Lung (tissue), 16 donors: ENCODE measurements around the gene MVB12A. TPM values are rescaled to one million over a fixed set of nuclear protein-coding genes. Genes with fewer than 3 reads are reported as not detected.
A peak's percentile ranks its signal among the peaks of the same experiment; 100 is the strongest.

Experiments
- ATAC-seq: fragments of 200-7000 bp; cut with Tn5 transposase; one replicate; pipeline ENCODE4 v1.9.1; 2020; ENCODE audit warnings: moderate number of reproducible peaks; ENCODE audit not compliant: insufficient read depth, low FRiP score
- DNase-seq, 3 donors: peaks; one replicate each; pipeline ENCODE4 v3.0.0-alpha.2; 2013 to 2017
- H3K27ac ChIP-seq, 2 donors: one replicate each; pipeline ENCODE4 v1.5.1; 2013; ENCODE audit warnings: mild to moderate bottlenecking in 2 of 2, moderate library complexity in 2 of 2, control low read depth in 1 of 2, inconsistent platforms in 1 of 2, low read depth in 1 of 2, low read length in 1 of 2
- H3K27me3 ChIP-seq, 3 donors: one replicate each; pipeline ENCODE4 v1.5.1; 2013; ENCODE audit warnings: low read length in 2 of 3; ENCODE audit not compliant: control insufficient read depth in 3 of 3, insufficient read depth in 3 of 3
- H3K36me3 ChIP-seq, 4 donors: one replicate each; pipeline ENCODE4 v1.5.1; 2013; ENCODE audit warnings: low read length in 4 of 4, mild to moderate bottlenecking in 1 of 4, moderate library complexity in 1 of 4; ENCODE audit not compliant: control insufficient read depth in 4 of 4, insufficient read depth in 4 of 4
- H3K4me1 ChIP-seq, 5 donors: one replicate each; pipeline ENCODE4 v1.5.1; 2013; ENCODE audit warnings: low read length in 5 of 5, mild to moderate bottlenecking in 2 of 5, moderate library complexity in 1 of 5; ENCODE audit not compliant: control insufficient read depth in 5 of 5, insufficient read depth in 5 of 5
- H3K4me3 ChIP-seq: one replicate; pipeline ENCODE4 v1.5.1; 2013; ENCODE audit warnings: mild to moderate bottlenecking, control low read depth, moderate library complexity
- H3K9ac ChIP-seq, 2 donors: one replicate each; pipeline ENCODE4 v1.5.1; 2013; ENCODE audit warnings: low read length in 2 of 2, control low read depth in 1 of 2; ENCODE audit not compliant: insufficient read depth in 1 of 2
- H3K9me3 ChIP-seq, 4 donors: one replicate each; pipeline ENCODE4 v1.5.1; 2013; ENCODE audit warnings: low read length in 3 of 4, mild to moderate bottlenecking in 1 of 4, moderate library complexity in 1 of 4; ENCODE audit not compliant: control insufficient read depth in 4 of 4, insufficient read depth in 3 of 4
- CTCF ChIP-seq: IDR thresholded peaks from 2 replicates; pipeline ENCODE4 v1.5.1; 2012; ENCODE audit warnings: mild to moderate bottlenecking; ENCODE audit errors: control extremely low read depth, extremely low read depth
- WGBS, 2 donors: extraction: QIAGEN DNeasy Blood & Tissue Kit; methylation state at CpG; one replicate each; pipeline ENCODE4 v1.1.7; 2013; 5-methylcytosine and 5-hydroxymethylcytosine counted together
- long read RNA-seq, 5 donors: transcript quantifications; one replicate each; lab custom pipeline, GENCODE V29; 2026
- polyA plus RNA-seq, 2 donors: library from polyadenylated mRNA; stranded (reverse); fragments of 200-250 nt; gene quantifications; one replicate each; pipeline ENCODE4 v1.2.1, GENCODE V29; 2013
- total RNA-seq, 2 donors: library from RNA; depleted of rRNA in 1 of 2; stranded (reverse); fragments of >200 nt in 1 of 2; gene quantifications; one replicate each; pipeline ENCODE4 v1.2.1, GENCODE V29; 2014 to 2021
- donor health status: control.
- donor health status: control.
- donor health status: Bipolar disorder and iron deficiency.
- donor health status: healthy.
- donor health status: DM: yes; HTN: yes; CAD: no.

MVB12A gene
- total RNA-seq (10 to 100 TPM; 28.5 to 66.9 TPM), polyA plus RNA-seq (10 to 100 TPM; 59.6 to 62.1 TPM)
- long read RNA-seq, donor 1, transcript MVB12A-201 (9 exons, 2,223 nt): major isoform, 33 of 47 reads
- long read RNA-seq, donor 1, partial matches to known transcripts: 11 of 47 reads
- long read RNA-seq, donor 1, other reads (novel, unspliced or antisense): 0 of 47 reads
- long read RNA-seq, donor 2, transcript MVB12A-201 (9 exons, 2,223 nt): major isoform, 7 of 8 reads
- long read RNA-seq, donor 2, partial matches to known transcripts: 0 of 8 reads
- long read RNA-seq, donor 2, other reads (novel, unspliced or antisense): 0 of 8 reads
- long read RNA-seq, donor 3, transcript MVB12A-201 (9 exons, 2,223 nt): major isoform, 12 of 14 reads
- long read RNA-seq, donor 3, partial matches to known transcripts: 0 of 14 reads
- long read RNA-seq, donor 3, other reads (novel, unspliced or antisense): 0 of 14 reads
- long read RNA-seq, donor 4, transcript MVB12A-201 (9 exons, 2,223 nt): major isoform, 11 of 17 reads
- long read RNA-seq, donor 4, partial matches to known transcripts: 6 of 17 reads
- long read RNA-seq, donor 4, other reads (novel, unspliced or antisense): 0 of 17 reads
- long read RNA-seq, donor 5, transcript MVB12A-201 (9 exons, 2,223 nt): major isoform, 29 of 34 reads
- long read RNA-seq, donor 5, partial matches to known transcripts: 0 of 34 reads
- long read RNA-seq, donor 5, other reads (novel, unspliced or antisense): 0 of 34 reads

GRCh38 chr19:17419621-17420474 lies at the start of gene MVB12A:
MVB12A (plus strand) TSS chr19:17420047; CDS start chr19:17420136, 89 bp downstream.
- Histone ChIP-seq H3K9me3 (no peaks in the 10 kb centered on the region), H3K4me3 (peak within 1 kb of the TSS; percentile 77), H3K27me3 (no peaks in the 10 kb centered on the region), H3K4me1 (peaks cover 0 to 14% (median 4%) of the 10 kb centered on the region in 5 donors), H3K9ac (peak within 1 kb of the TSS; percentile 6 to 89), H3K27ac (peak within 1 kb of the TSS; percentile 75 to 80), H3K36me3 (peaks cover 0 to 7% (median 3%) of the 10 kb centered on the region in 4 donors)
- DNase-seq (peak; percentile 99 to 100 (median 99)), ATAC-seq (peak; percentile 97)
- WGBS, 2 donors: 0 to 1% methylated on average over 66 to 85 of the region's 85 CpGs
- no peak for TF ChIP-seq CTCF

- peak in 2 of 3 donors; percentile 17 to 46 for DNase-seq
Observed at GRCh38 chr19:17376935-17377600, 42.8 kb upstream of the MVB12A start, which contains the start of gene PLVAP. PLVAP (minus strand) TSS chr19:17377342; CDS start chr19:17377288, 54 bp downstream.

More at GRCh38 chr19:17376935-17377600, 42.8 kb upstream of the MVB12A start, which contains the start of gene PLVAP:
- 36 to 45% methylated on average over 39 of the region's 39 CpGs for WGBS, 2 donors
- H3K9ac ChIP-seq: no peak within 1 kb of the TSS
- ATAC-seq: no peak
- H3K4me3 ChIP-seq: no peak within 1 kb of the TSS
- H3K4me1 ChIP-seq: peaks cover 0 to 11% (median 4%) of the 10 kb centered on the region in 5 donors
- H3K36me3 ChIP-seq: no peaks in the 10 kb centered on the region
- TF ChIP-seq CTCF: no peak
- peak within 1 kb of the TSS in 1 of 2 donors; percentile 40 for H3K27ac ChIP-seq
- H3K9me3 ChIP-seq: peaks cover 0 to 1% (median 0%) of the 10 kb centered on the region in 4 donors
- no peaks in the 10 kb centered on the region for H3K27me3 ChIP-seq
